MM.1S (cell line): ENCODE measurements around the gene PYGB.

Experiments
- CTCF ChIP-seq: fragments of 300-600 bp; sonication (generic); IDR thresholded peaks from 2 replicates; pipeline ENCODE4 v1.5.1; 2016; ENCODE audit warnings: antibody characterized with exemption, low read length, mixed read lengths
- EZH2phosphoT487 ChIP-seq: fragments of 300-600 bp; sonication (generic); IDR thresholded peaks from 2 replicates; pipeline ENCODE4 v1.6.1; 2018; ENCODE audit warnings: antibody characterized with exemption, low read length

- TF ChIP-seq CTCF (no peak), EZH2phosphoT487 (no peak)
These were observed 1.5 kb downstream of the PYGB start for GRCh38 chr20:25249198-25249931.
